T-helper 17 cell (primary cell): ENCODE data around the gene UNC79. TPM values are rescaled to one million over a fixed set of nuclear protein-coding genes. Genes with fewer than 3 reads are reported as not detected.

Experiments
- ATAC-seq: fragments of 150-1000 bp; cut with Tn5 transposase; 2 replicates; pipeline ENCODE4 v1.10.0; 2021; ENCODE audit warnings: mild to moderate bottlenecking, moderate library complexity
- DNase-seq, 3 donors: peaks; one replicate each; pipeline versions ENCODE4 v3.0.0 to v3.0.0-alpha.2; 2020 to 2021
- H3K9me3 ChIP-seq: one replicate; pipeline ENCODE4 v1.7.0; 2013; ENCODE audit warnings: low read length, mild to moderate bottlenecking; ENCODE audit not compliant: control insufficient read depth, poor library complexity, severe bottlenecking
- H3K27ac Mint-ChIP-seq: one replicate; pipeline ENCODE4 v1.8.0; 2022; ENCODE audit warnings: mild to moderate bottlenecking, moderate library complexity, mixed read lengths
- H3K27me3 Mint-ChIP-seq: one replicate; pipeline ENCODE4 v1.8.0; 2022; ENCODE audit warnings: mixed read lengths
- H3K36me3 Mint-ChIP-seq: one replicate; pipeline ENCODE4 v1.8.0; 2022; ENCODE audit warnings: low read depth, mixed read lengths
- H3K4me1 Mint-ChIP-seq: one replicate; pipeline ENCODE4 v1.8.0; 2022; ENCODE audit warnings: mild to moderate bottlenecking, mixed read lengths
- H3K4me3 Mint-ChIP-seq: one replicate; pipeline ENCODE4 v1.8.0; 2022; ENCODE audit warnings: mild to moderate bottlenecking, moderate library complexity, mixed read lengths
- total RNA-seq, 4 donors: library from RNA in 2 of 4; stranded (reverse) in 2 of 4; gene quantifications; one replicate each; pipeline ENCODE4 v1.2.3 and lab custom pipeline; 2022 to 2026

UNC79 gene
- total RNA-seq, 2 donors from 2014 or later = not detected

DNA sequence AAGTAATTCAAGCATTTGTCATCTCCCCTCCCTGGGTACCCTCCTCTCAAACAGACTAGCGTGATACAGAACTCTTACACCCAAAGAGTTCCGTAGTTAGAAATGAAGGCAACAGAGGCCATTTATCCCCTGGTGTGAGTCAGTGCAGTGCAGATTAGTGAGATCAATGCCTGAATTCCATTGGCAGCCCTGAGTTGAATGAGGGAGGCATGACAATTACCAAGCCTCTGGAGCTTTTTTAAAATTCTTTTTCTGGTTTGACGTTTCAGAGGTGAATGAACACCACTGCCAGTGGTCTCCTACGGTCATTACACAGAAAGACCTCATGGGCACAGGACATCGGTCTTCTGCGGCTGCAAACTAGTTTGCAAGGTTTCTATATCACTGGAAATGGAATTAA lies 263.2 kb downstream of the UNC79 start:
- Mint-ChIP-seq H3K4me1 (no peaks in the 10 kb centered on the region), H3K27me3 (peaks cover 6% of the 10 kb centered on the region), H3K36me3 (peaks cover 2% of the 10 kb centered on the region), H3K27ac (no peak overlapping the region), H3K4me3 (no peak overlapping the region)
- ATAC-seq (no peak), DNase-seq (no peak)
- H3K9me3 ChIP-seq = no peaks in the 10 kb centered on the region

DNA sequence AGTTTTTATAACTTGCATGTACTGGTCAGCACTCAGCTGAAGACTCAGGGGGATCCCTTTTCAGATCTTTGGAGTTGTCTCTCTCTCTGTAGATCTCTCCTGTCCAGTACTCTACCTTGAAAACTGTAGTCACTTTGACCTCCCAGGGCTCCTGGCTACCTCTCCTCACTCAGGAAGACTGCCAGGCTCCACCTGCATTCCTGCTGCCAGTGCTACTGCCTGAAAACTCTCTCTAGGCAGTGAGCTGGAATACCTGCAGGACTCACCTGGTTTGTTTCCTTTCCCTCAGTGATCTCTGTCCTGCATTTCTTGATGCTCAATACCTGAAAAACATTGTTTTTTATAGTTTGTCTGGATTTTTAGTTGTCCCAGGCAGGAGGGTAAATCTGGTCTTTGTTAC lies 270.2 kb downstream of the UNC79 start:
- peaks cover 40% of the 10 kb centered on the region for H3K27me3 Mint-ChIP-seq
- H3K9me3 ChIP-seq = no peaks in the 10 kb centered on the region
- no peaks in the 10 kb centered on the region for H3K36me3 Mint-ChIP-seq

GRCh38 chr14:93701562-93701961 lies 270.8 kb downstream of the UNC79 start:
- no peak overlapping the region for H3K4me3 Mint-ChIP-seq
- no peaks in the 10 kb centered on the region for H3K9me3 ChIP-seq
- H3K27me3 Mint-ChIP-seq = peaks cover 46% of the 10 kb centered on the region
- H3K36me3 Mint-ChIP-seq = no peaks in the 10 kb centered on the region
- no peak overlapping the region for H3K27ac Mint-ChIP-seq
- no peaks in the 10 kb centered on the region for H3K4me1 Mint-ChIP-seq
- DNase-seq (no peak), ATAC-seq (no peak)

More for the DNA sequence above, 270.2 kb downstream of the UNC79 start:
- no peaks in the 10 kb centered on the region for H3K4me1 Mint-ChIP-seq
- ATAC-seq (no peak), DNase-seq (no peak)
- H3K4me3 Mint-ChIP-seq = no peak overlapping the region
- no peak overlapping the region for H3K27ac Mint-ChIP-seq

DNA sequence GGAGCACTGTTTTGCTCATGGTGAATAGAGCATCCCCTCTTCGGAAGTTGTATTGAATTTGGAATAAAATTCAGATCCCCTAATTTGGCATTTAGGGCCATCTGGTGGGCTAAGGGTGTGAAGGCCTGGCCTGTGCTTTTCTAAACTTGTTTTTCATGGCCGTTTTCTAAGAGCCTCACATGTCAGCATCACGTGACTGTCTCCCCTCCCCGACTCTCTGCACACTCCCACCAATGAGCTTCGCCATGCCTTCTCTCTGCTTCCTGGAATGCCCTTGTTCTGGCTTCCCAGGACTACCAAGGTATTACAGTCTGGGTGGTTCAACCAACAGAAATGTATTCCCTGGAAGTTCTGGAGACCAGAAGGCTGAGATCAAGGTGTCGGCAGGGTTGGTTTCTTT lies 272.2 kb downstream of the UNC79 start:
- H3K4me1 Mint-ChIP-seq = no peaks in the 10 kb centered on the region
- no peaks in the 10 kb centered on the region for H3K9me3 ChIP-seq
- no peaks in the 10 kb centered on the region for H3K36me3 Mint-ChIP-seq
- no peak overlapping the region for H3K27ac Mint-ChIP-seq
- no peak overlapping the region for H3K4me3 Mint-ChIP-seq
- ATAC-seq (no peak), DNase-seq (no peak)
- peaks cover 48% of the 10 kb centered on the region for H3K27me3 Mint-ChIP-seq

- no peak overlapping the region for H3K4me3 Mint-ChIP-seq
- H3K4me1 Mint-ChIP-seq = no peaks in the 10 kb centered on the region
- DNase-seq = no peak
- H3K27me3 Mint-ChIP-seq = peaks cover 54% of the 10 kb centered on the region
- H3K27ac Mint-ChIP-seq = no peak overlapping the region
- no peaks in the 10 kb centered on the region for H3K36me3 Mint-ChIP-seq
- no peaks in the 10 kb centered on the region for H3K9me3 ChIP-seq
- ATAC-seq = no peak
Observed at GRCh38 chr14:93703941-93704340, 273.2 kb downstream of the UNC79 start.

- Mint-ChIP-seq H3K4me1 (no peaks in the 10 kb centered on the region), H3K4me3 (no peak overlapping the region), H3K36me3 (no peaks in the 10 kb centered on the region), H3K27me3 (peaks cover 62% of the 10 kb centered on the region), H3K27ac (no peak overlapping the region)
- H3K9me3 ChIP-seq = no peaks in the 10 kb centered on the region
- no peak for DNase-seq
- ATAC-seq = no peak
Observed at GRCh38 chr14:93705513-93706156, 274.9 kb downstream of the UNC79 start.

DNA sequence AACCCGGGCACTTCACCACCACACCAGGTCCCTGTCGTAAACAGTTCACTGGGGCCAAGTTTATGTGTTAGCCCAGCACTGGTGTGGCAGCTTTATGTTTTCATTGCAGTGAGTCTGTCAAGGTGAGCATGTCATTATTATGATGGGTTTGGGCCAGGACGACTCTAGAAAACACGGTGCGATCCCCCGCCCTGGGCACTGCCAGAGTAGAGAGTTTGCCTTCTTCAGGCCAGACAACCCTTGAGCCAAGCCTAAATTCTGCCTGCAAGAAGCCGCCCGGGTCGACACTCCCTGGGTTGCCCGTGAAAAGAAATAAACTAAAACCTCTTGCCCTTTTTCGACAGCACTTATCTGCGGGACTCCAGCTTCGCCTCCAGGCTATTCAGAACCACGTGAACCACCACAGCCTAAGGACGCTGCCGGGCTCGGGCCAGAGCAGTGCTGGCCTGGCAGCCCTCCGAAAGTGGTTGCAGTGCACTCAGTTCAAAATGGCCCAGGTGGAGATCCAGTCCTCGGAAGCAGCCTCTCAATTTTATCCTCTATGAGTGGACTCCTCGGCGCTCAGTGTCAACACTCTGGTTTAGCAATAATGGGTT lies 275.7 kb downstream of the UNC79 start:
- Mint-ChIP-seq H3K27me3 (peaks cover 59% of the 10 kb centered on the region), H3K4me1 (no peaks in the 10 kb centered on the region), H3K36me3 (no peaks in the 10 kb centered on the region), H3K4me3 (no peak overlapping the region), H3K27ac (no peak overlapping the region)
- ATAC-seq (no peak), DNase-seq (no peak)
- H3K9me3 ChIP-seq = no peaks in the 10 kb centered on the region

DNA sequence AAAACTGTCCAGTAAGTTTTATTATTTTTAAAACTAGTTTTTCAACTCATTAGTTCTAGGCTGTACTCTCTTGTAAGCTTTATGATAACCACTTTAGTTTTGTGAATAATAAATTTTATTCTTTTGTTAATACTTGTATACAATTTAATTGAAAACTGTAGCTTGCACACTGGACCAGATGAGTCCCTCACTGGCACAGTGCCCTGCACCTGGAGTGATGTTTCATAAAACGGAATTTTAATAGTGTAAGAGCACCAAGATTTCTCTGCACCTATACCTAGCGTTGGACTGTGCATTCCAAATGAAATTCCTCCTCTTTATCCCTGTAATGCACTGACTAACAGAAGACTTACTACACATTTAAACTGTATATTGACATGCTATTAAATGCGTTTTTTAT lies 276.7 kb downstream of the UNC79 start:
- no peaks in the 10 kb centered on the region for H3K4me1 Mint-ChIP-seq
- H3K36me3 Mint-ChIP-seq = no peaks in the 10 kb centered on the region
- no peaks in the 10 kb centered on the region for H3K9me3 ChIP-seq
- H3K4me3 Mint-ChIP-seq = no peak overlapping the region
- ATAC-seq = no peak
- peaks cover 59% of the 10 kb centered on the region for H3K27me3 Mint-ChIP-seq
- DNase-seq = no peak
- no peak overlapping the region for H3K27ac Mint-ChIP-seq

GRCh38 chr14:93708311-93708734 lies 277.6 kb downstream of the UNC79 start:
- H3K4me3 Mint-ChIP-seq = no peak overlapping the region
- no peak overlapping the region for H3K27ac Mint-ChIP-seq
- DNase-seq (no peak), ATAC-seq (no peak)
- H3K36me3 Mint-ChIP-seq = no peaks in the 10 kb centered on the region
- peaks cover 54% of the 10 kb centered on the region for H3K27me3 Mint-ChIP-seq
- no peaks in the 10 kb centered on the region for H3K9me3 ChIP-seq
- no peaks in the 10 kb centered on the region for H3K4me1 Mint-ChIP-seq

GRCh38 chr14:93708800-93709199 lies 278.1 kb downstream of the UNC79 start:
- no peaks in the 10 kb centered on the region for H3K9me3 ChIP-seq
- Mint-ChIP-seq H3K36me3 (no peaks in the 10 kb centered on the region), H3K27ac (no peak overlapping the region), H3K4me1 (no peaks in the 10 kb centered on the region), H3K27me3 (peaks cover 50% of the 10 kb centered on the region), H3K4me3 (no peak overlapping the region)
- DNase-seq (no peak), ATAC-seq (no peak)

DNA sequence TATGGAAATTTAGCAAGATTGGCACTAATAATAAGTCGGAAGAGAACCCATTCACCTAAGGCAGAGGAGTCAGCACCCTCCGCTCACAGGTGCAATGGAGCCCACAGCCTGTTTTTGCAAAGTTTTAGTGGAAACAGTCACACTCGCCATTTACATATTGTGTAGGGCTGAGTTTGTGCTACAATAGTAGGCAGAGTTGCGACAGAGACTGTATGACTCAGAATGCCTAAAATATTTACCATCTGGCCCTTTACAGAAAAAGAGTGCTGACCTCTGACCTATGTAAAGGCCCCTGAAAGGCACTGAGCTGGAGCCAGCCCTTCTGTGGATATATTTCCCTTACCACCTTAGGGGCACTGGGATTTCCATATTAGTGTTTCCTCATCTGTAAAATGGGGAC lies 278.5 kb downstream of the UNC79 start:
- H3K4me1 Mint-ChIP-seq = no peaks in the 10 kb centered on the region
- no peaks in the 10 kb centered on the region for H3K36me3 Mint-ChIP-seq
- no peak overlapping the region for H3K4me3 Mint-ChIP-seq

GRCh38 chr14:93712079-93712837 lies 281.5 kb downstream of the UNC79 start:
- Mint-ChIP-seq H3K4me3 (no peak overlapping the region), H3K27me3 (peaks cover 48% of the 10 kb centered on the region), H3K36me3 (no peaks in the 10 kb centered on the region), H3K27ac (no peak overlapping the region), H3K4me1 (no peaks in the 10 kb centered on the region)
- no peak for DNase-seq
- no peak for ATAC-seq
- H3K9me3 ChIP-seq = no peaks in the 10 kb centered on the region

More for the DNA sequence above, 278.5 kb downstream of the UNC79 start:
- no peak for ATAC-seq
- no peak for DNase-seq
- H3K27me3 Mint-ChIP-seq = peaks cover 51% of the 10 kb centered on the region
- H3K9me3 ChIP-seq = no peaks in the 10 kb centered on the region
- H3K27ac Mint-ChIP-seq = no peak overlapping the region

DNA sequence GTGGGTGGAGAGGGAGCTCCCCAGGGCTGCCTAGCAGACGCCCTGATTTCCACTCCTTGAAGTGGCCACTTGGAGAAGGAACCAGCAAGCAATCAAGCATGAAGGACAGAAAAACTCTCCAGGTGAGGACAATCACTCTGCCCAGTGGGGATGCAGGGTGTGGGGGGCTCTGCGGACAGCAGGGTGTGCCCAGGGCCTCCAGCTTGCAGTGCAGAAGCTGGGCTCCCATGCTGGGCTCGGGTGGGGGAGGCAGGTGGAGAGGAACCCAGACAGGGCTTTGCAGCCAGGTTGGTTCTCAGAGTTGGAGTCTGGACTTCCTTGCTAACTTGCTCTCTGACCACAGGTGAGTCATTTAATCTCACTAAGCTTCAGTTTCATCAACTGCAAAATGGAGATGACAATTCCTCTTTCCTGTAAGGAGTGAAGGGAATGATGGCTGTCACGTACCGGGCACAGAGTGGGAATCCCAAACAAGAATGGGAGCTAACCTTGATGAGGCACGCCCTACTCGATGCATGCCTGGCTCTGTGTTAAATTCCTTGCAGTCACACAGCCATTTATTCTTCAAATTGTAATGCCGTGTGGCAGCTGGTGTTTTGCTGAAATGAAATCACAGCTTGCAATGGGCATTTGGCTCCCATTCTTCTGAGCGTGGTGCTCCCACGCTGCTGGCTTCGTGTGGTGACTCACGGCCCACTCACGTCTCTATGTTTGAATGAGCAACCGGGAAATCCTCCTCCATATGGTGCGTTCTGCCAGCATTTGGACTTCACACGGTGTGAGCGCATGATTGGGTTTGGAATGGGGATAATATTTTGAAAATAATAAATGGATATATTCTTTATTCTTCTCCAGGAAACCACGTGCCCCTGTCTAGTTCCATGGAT lies 282.3 kb downstream of the UNC79 start:
- no peak overlapping the region for H3K27ac Mint-ChIP-seq

More for the DNA sequence above, 282.3 kb downstream of the UNC79 start:
- H3K9me3 ChIP-seq = no peaks in the 10 kb centered on the region
- Mint-ChIP-seq H3K27me3 (peaks cover 48% of the 10 kb centered on the region), H3K4me3 (no peak overlapping the region), H3K4me1 (no peaks in the 10 kb centered on the region), H3K36me3 (no peaks in the 10 kb centered on the region)
- ATAC-seq (no peak), DNase-seq (no peak)
